ENCODE data around the gene CENPE. TPM values are rescaled to one million over a fixed set of nuclear protein-coding genes. Genes with fewer than 3 reads are reported as not detected.
"Not testable (repeated sequence)": the region's sequence is repeated elsewhere in the genome, so short reads cannot be mapped to it uniquely, and the experiment has no call there.

Gene CENPE
- total and polyA plus RNA-seq, 4 donors: 4.0 to 9.1 (median 7.3) TPM

DNA sequence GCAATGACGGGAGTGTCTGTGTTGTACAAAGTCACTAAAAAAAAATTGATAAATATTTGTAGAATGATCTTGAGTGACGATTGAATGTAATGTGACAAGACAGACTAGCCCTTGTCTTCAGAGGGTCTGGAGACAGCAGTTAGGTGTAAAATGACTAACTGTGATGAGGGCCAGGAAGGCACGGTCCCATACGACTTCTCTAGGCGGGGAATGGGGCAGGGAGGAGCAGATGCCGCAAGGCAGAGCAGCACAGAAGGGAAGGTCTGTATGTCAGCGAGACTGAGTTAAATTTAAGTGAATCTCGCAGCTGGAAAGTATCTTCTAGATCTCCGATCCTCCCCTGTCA lies 405 bp downstream of the CENPE start:
- H3K9me3 ChIP-seq (ENCODE audit: control insufficient read depth, insufficient read depth, low read length): no peaks in the 10 kb centered on the region
- no peaks in the 10 kb centered on the region for H3K27me3 ChIP-seq (ENCODE audit: control insufficient read depth, insufficient read depth, low read length)
- H3K4me1 ChIP-seq (ENCODE audit: control insufficient read depth, insufficient read depth, low read length): peaks cover 4% of the 10 kb centered on the region
- H3K36me3 ChIP-seq (ENCODE audit: control insufficient read depth, insufficient read depth, low read length): no peaks in the 10 kb centered on the region
- peak overlapping the region; percentile 86 for H3K4me3 ChIP-seq (ENCODE audit: low read depth, low read length)
- under 1% methylated on average over 8 of the region's 9 CpGs for WGBS (ENCODE audit: insufficient coverage)
- H3K27ac ChIP-seq (ENCODE audit: low read depth, low read length): no peak overlapping the region
- DNase-seq (ENCODE audit: low read depth in 4 of 6, low spot score in 6 of 6): no peak

DNA sequence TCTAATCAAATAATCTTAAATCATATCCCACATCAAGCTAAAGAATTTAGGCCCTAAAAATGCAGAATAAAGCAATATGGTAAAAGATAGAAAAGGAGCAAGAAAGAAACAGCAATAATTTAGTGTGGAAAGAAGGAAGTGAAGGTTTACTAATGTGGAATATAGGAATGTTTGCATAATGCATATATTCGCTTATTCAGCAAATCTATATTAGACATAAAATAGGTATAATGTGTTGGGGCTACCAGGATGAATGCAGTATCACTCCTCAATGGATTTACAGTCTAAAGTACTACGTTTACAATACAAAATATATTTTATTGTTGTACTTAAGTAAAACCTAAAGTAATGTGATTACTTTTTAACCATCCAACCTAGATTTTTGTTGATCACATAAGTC lies 4.7 kb downstream of the CENPE start:
- Histone ChIP-seq H3K36me3 (ENCODE audit: control insufficient read depth, insufficient read depth, low read length) (no peaks in the 10 kb centered on the region), H3K9me3 (ENCODE audit: control insufficient read depth, insufficient read depth, low read length) (no peaks in the 10 kb centered on the region), H3K4me1 (ENCODE audit: control insufficient read depth, insufficient read depth, low read length) (no peaks in the 10 kb centered on the region), H3K27me3 (ENCODE audit: control insufficient read depth, insufficient read depth, low read length) (no peaks in the 10 kb centered on the region), H3K27ac (ENCODE audit: low read depth, low read length) (no peak overlapping the region), H3K4me3 (ENCODE audit: low read depth, low read length) (no peak overlapping the region)
- no peak for DNase-seq (ENCODE audit: low read depth in 4 of 6, low spot score in 6 of 6)
- no CpG with 5 or more reads among the region's 2 CpGs for WGBS (ENCODE audit: insufficient coverage)

GRCh38 chr4:103171006-103171405 lies 27.1 kb downstream of the CENPE start:
- H3K4me1 ChIP-seq (ENCODE audit: control insufficient read depth, insufficient read depth, low read length): no peaks in the 10 kb centered on the region
- peaks cover 4% of the 10 kb centered on the region for H3K9me3 ChIP-seq (ENCODE audit: control insufficient read depth, insufficient read depth, low read length)
- H3K4me3 ChIP-seq (ENCODE audit: low read depth, low read length): no peak overlapping the region
- DNase-seq (ENCODE audit: low read depth in 4 of 6, low spot score in 6 of 6): no peak
- no peaks in the 10 kb centered on the region for H3K36me3 ChIP-seq (ENCODE audit: control insufficient read depth, insufficient read depth, low read length)
- H3K27ac ChIP-seq (ENCODE audit: low read depth, low read length): no peak overlapping the region
- no peaks in the 10 kb centered on the region for H3K27me3 ChIP-seq (ENCODE audit: control insufficient read depth, insufficient read depth, low read length)

DNA sequence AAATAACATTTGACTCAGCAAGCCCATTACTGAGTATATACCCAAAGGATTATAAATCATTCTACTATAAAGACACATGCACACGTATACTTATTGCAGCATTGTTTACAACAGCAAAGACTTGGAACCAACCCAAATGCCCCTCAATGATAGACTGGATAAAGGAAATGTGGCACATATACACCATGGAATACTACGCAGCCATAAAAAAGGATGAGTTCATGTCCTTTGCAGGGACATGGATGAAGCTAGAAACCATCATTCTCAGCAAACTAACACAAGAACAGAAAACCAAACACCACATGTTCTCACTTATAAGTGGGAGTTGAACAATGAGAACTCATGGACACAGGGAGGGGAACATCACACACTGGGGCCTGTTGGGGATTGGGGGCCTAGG lies 28.4 kb downstream of the CENPE start:
- H3K9me3 ChIP-seq (ENCODE audit: control insufficient read depth, insufficient read depth, low read length); H3K27ac ChIP-seq (ENCODE audit: low read depth, low read length); DNase-seq (ENCODE audit: low read depth in 4 of 6, low spot score in 6 of 6); H3K36me3 ChIP-seq (ENCODE audit: control insufficient read depth, insufficient read depth, low read length); H3K4me1 ChIP-seq (ENCODE audit: control insufficient read depth, insufficient read depth, low read length); H3K4me3 ChIP-seq (ENCODE audit: low read depth, low read length); H3K27me3 ChIP-seq (ENCODE audit: control insufficient read depth, insufficient read depth, low read length): not testable (repeated sequence)
- no CpG with 5 or more reads among the region's 2 CpGs for WGBS (ENCODE audit: insufficient coverage)

GRCh38 chr4:103168993-103169392 lies 29.1 kb downstream of the CENPE start:
- Histone ChIP-seq H3K36me3 (ENCODE audit: control insufficient read depth, insufficient read depth, low read length) (no peaks in the 10 kb centered on the region), H3K4me3 (ENCODE audit: low read depth, low read length) (no peak overlapping the region), H3K27me3 (ENCODE audit: control insufficient read depth, insufficient read depth, low read length) (no peaks in the 10 kb centered on the region), H3K27ac (ENCODE audit: low read depth, low read length) (no peak overlapping the region), H3K9me3 (ENCODE audit: control insufficient read depth, insufficient read depth, low read length) (peaks cover 4% of the 10 kb centered on the region), H3K4me1 (ENCODE audit: control insufficient read depth, insufficient read depth, low read length) (no peaks in the 10 kb centered on the region)
- DNase-seq (ENCODE audit: low read depth in 4 of 6, low spot score in 6 of 6): no peak
- no CpG with 5 or more reads among the region's 1 CpG for WGBS (ENCODE audit: insufficient coverage)

DNA sequence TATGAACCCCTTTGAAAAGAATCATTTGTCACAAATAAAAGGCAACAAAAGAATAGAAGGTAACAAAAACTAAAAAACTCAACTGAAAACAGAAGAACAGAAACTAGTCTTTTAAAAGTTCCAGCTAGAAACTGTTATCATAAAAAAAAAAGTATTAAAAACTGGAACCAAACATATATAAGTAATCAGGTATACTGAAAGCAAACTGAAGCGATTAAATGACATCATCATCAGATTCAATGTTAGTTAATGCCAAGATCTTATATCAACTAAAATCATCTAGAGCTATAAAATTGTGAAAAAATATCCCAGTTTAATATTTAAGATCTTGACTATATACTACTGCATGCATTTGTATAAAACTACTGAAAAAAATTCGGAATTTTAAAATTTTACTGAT lies 36.0 kb downstream of the CENPE start:
- DNase-seq (ENCODE audit: low read depth in 4 of 6, low spot score in 6 of 6): no peak
- 100% methylated on average over 1 of the region's 2 CpGs for WGBS (ENCODE audit: insufficient coverage)
- H3K4me3 ChIP-seq (ENCODE audit: low read depth, low read length): no peak overlapping the region
- H3K4me1 ChIP-seq (ENCODE audit: control insufficient read depth, insufficient read depth, low read length): no peaks in the 10 kb centered on the region
- H3K27ac ChIP-seq (ENCODE audit: low read depth, low read length): no peak overlapping the region
- no peaks in the 10 kb centered on the region for H3K9me3 ChIP-seq (ENCODE audit: control insufficient read depth, insufficient read depth, low read length)
- H3K36me3 ChIP-seq (ENCODE audit: control insufficient read depth, insufficient read depth, low read length): no peaks in the 10 kb centered on the region
- H3K27me3 ChIP-seq (ENCODE audit: control insufficient read depth, insufficient read depth, low read length): no peaks in the 10 kb centered on the region

GRCh38 chr4:103158760-103159159 lies 39.4 kb downstream of the CENPE start:
- no peaks in the 10 kb centered on the region for H3K27me3 ChIP-seq (ENCODE audit: control insufficient read depth, insufficient read depth, low read length)
- no peaks in the 10 kb centered on the region for H3K9me3 ChIP-seq (ENCODE audit: control insufficient read depth, insufficient read depth, low read length)
- no peaks in the 10 kb centered on the region for H3K36me3 ChIP-seq (ENCODE audit: control insufficient read depth, insufficient read depth, low read length)
- WGBS (ENCODE audit: insufficient coverage): 100% methylated on average over 1 of the region's 4 CpGs
- no peaks in the 10 kb centered on the region for H3K4me1 ChIP-seq (ENCODE audit: control insufficient read depth, insufficient read depth, low read length)
- no peak overlapping the region for H3K27ac ChIP-seq (ENCODE audit: low read depth, low read length)
- no peak overlapping the region for H3K4me3 ChIP-seq (ENCODE audit: low read depth, low read length)
- no peak for DNase-seq (ENCODE audit: low read depth in 4 of 6, low spot score in 6 of 6)

DNA sequence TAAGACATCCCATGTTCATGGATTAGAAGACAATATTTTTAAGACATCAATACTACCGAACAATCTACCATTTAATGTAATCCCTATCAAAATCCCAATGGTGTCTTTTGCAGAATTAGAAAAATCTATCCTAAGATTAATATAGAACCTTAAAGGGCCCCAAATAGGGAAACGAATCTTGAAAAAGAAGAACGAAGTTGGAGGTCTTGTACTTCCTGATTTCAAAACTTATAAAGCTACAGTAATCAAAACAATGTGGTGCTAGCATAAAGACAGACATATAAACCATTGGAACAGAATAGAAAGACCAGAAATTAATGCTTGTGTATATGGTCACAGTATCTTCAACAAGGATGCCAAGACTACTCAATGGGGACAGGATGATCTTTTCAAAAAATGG lies 42.0 kb downstream of the CENPE start:
- no peaks in the 10 kb centered on the region for H3K4me1 ChIP-seq (ENCODE audit: control insufficient read depth, insufficient read depth, low read length)
- H3K36me3 ChIP-seq (ENCODE audit: control insufficient read depth, insufficient read depth, low read length): no peaks in the 10 kb centered on the region
- H3K27ac ChIP-seq (ENCODE audit: low read depth, low read length): no peak overlapping the region
- H3K27me3 ChIP-seq (ENCODE audit: control insufficient read depth, insufficient read depth, low read length): no peaks in the 10 kb centered on the region
- no CpG with 5 or more reads among the region's 3 CpGs for WGBS (ENCODE audit: insufficient coverage)
- no peaks in the 10 kb centered on the region for H3K9me3 ChIP-seq (ENCODE audit: control insufficient read depth, insufficient read depth, low read length)
- no peak for DNase-seq (ENCODE audit: low read depth in 4 of 6, low spot score in 6 of 6)
- no peak overlapping the region for H3K4me3 ChIP-seq (ENCODE audit: low read depth, low read length)

GRCh38 chr4:103152381-103152780 lies 45.8 kb downstream of the CENPE start:
- H3K4me1 ChIP-seq (ENCODE audit: control insufficient read depth, insufficient read depth, low read length): no peaks in the 10 kb centered on the region
- DNase-seq (ENCODE audit: low read depth in 4 of 6, low spot score in 6 of 6): no peak
- no peaks in the 10 kb centered on the region for H3K9me3 ChIP-seq (ENCODE audit: control insufficient read depth, insufficient read depth, low read length)
- H3K36me3 ChIP-seq (ENCODE audit: control insufficient read depth, insufficient read depth, low read length): no peaks in the 10 kb centered on the region
- no peak overlapping the region for H3K4me3 ChIP-seq (ENCODE audit: low read depth, low read length)
- H3K27me3 ChIP-seq (ENCODE audit: control insufficient read depth, insufficient read depth, low read length): no peaks in the 10 kb centered on the region
- no CpG with 5 or more reads among the region's 3 CpGs for WGBS (ENCODE audit: insufficient coverage)
- H3K27ac ChIP-seq (ENCODE audit: low read depth, low read length): no peak overlapping the region

- Histone ChIP-seq H3K4me3 (ENCODE audit: low read depth, low read length) (no peak overlapping the region), H3K36me3 (ENCODE audit: control insufficient read depth, insufficient read depth, low read length) (no peaks in the 10 kb centered on the region), H3K4me1 (ENCODE audit: control insufficient read depth, insufficient read depth, low read length) (no peaks in the 10 kb centered on the region), H3K9me3 (ENCODE audit: control insufficient read depth, insufficient read depth, low read length) (no peaks in the 10 kb centered on the region), H3K27ac (ENCODE audit: low read depth, low read length) (no peak overlapping the region), H3K27me3 (ENCODE audit: control insufficient read depth, insufficient read depth, low read length) (no peaks in the 10 kb centered on the region)
- no peak for DNase-seq (ENCODE audit: low read depth in 4 of 6, low spot score in 6 of 6)
- WGBS (ENCODE audit: insufficient coverage): no CpG with 5 or more reads among the region's 1 CpG
These were observed 47.5 kb downstream of the CENPE start for GRCh38 chr4:103150677-103151076.

- no peak for DNase-seq (ENCODE audit: low read depth in 4 of 6, low spot score in 6 of 6)
- WGBS (ENCODE audit: insufficient coverage): no CpG with 5 or more reads among the region's 4 CpGs
These were observed 53.2 kb downstream of the CENPE start for GRCh38 chr4:103144926-103145325.

More at GRCh38 chr4:103144926-103145325, 53.2 kb downstream of the CENPE start:
- Histone ChIP-seq H3K27ac (ENCODE audit: low read depth, low read length) (no peak overlapping the region), H3K4me3 (ENCODE audit: low read depth, low read length) (no peak overlapping the region), H3K4me1 (ENCODE audit: control insufficient read depth, insufficient read depth, low read length) (no peaks in the 10 kb centered on the region), H3K27me3 (ENCODE audit: control insufficient read depth, insufficient read depth, low read length) (no peaks in the 10 kb centered on the region), H3K36me3 (ENCODE audit: control insufficient read depth, insufficient read depth, low read length) (no peaks in the 10 kb centered on the region), H3K9me3 (ENCODE audit: control insufficient read depth, insufficient read depth, low read length) (no peaks in the 10 kb centered on the region)
